ENCODE data around the gene HERPUD1.
"Not testable (repeated sequence)": the region's sequence is repeated elsewhere in the genome, so short reads cannot be mapped to it uniquely, and the experiment has no call there.

HERPUD1 gene

GRCh38 chr16:56988161-56988947, 56.4 kb downstream of the HERPUD1 start:
- H3K36me3 ChIP-seq = no peaks in the 10 kb centered on the region
- intact Hi-C loops (cut with DNase I; ENCODE audit: low total_unique reads) = loop anchor here (5.0 kb wide), 1 partner anchor 56 kb away; the partner anchor contains the start of gene HERPUD1
- H3K4me3 ChIP-seq = peak overlapping the region; percentile 70 to 80
- peak overlapping the region; percentile 90 to 91 for H3K27ac ChIP-seq
- peaks cover 0 to 73% (median 39%) of the 10 kb centered on the region in 4 donors for H3K4me1 ChIP-seq
- no peak for DNase-seq
- TF ChIP-seq CTCF (IDR thresholded peaks at IDR 0.05) = no peak
- no peaks in the 10 kb centered on the region for H3K27me3 ChIP-seq
- H3K9me3 ChIP-seq = no peaks in the 10 kb centered on the region

GRCh38 chr16:56988948-56989945, 57.3 kb downstream of the HERPUD1 start, which contains the start of gene NLRC5:
NLRC5 (plus strand) TSS chr16:56989557; CDS start chr16:57020713, 31,156 bp downstream.
- H3K27ac ChIP-seq = peak within 1 kb of the TSS; percentile 90 to 91
- TF ChIP-seq CTCF (IDR thresholded peaks at IDR 0.05) = no peak
- no peaks in the 10 kb centered on the region for H3K36me3 ChIP-seq
- H3K4me3 ChIP-seq = peak within 1 kb of the TSS; percentile 70 to 80
- intact Hi-C loops (cut with DNase I; ENCODE audit: low total_unique reads) = loop anchor here (5.0 kb wide), 1 partner anchor 57 kb away; the partner anchor contains the start of gene HERPUD1
- H3K9me3 ChIP-seq = no peaks in the 10 kb centered on the region
- peaks cover 0 to 64% (median 36%) of the 10 kb centered on the region in 4 donors for H3K4me1 ChIP-seq
- DNase-seq = peak; percentile 89 to 93
- no peaks in the 10 kb centered on the region for H3K27me3 ChIP-seq

GRCh38 chr16:56989988-56990387, 58.0 kb downstream of the HERPUD1 start:
- Histone ChIP-seq H3K27me3 (no peaks in the 10 kb centered on the region), H3K4me3 (peak overlapping the region; percentile 70 to 80), H3K4me1 (peaks cover 0 to 57% (median 33%) of the 10 kb centered on the region in 4 donors), H3K27ac (peak overlapping the region; percentile 90 to 91), H3K9me3 (no peaks in the 10 kb centered on the region), H3K36me3 (no peaks in the 10 kb centered on the region)
- TF ChIP-seq CTCF (IDR thresholded peaks at IDR 0.05) = no peak
- no peak for DNase-seq
- intact Hi-C loops (cut with DNase I; ENCODE audit: low total_unique reads) = loop anchor here (5.0 kb wide), 1 partner anchor 58 kb away; the partner anchor contains the start of gene HERPUD1

- peak in 1 of 2 donors; percentile 12 for DNase-seq
- Histone ChIP-seq H3K4me3 (peak overlapping the region; percentile 70 to 80), H3K27me3 (no peaks in the 10 kb centered on the region), H3K4me1 (peaks cover 0 to 50% (median 28%) of the 10 kb centered on the region in 4 donors), H3K27ac (peak overlapping the region; percentile 90 to 91), H3K9me3 (no peaks in the 10 kb centered on the region), H3K36me3 (no peaks in the 10 kb centered on the region)
- TF ChIP-seq CTCF (IDR thresholded peaks at IDR 0.05) = no peak
- intact Hi-C loops (cut with DNase I; ENCODE audit: low total_unique reads) = no loop called here
Measured at GRCh38 chr16:56990407-56991286, 58.7 kb downstream of the HERPUD1 start.

GRCh38 chr16:56992431-56992830, 60.5 kb downstream of the HERPUD1 start:
- intact Hi-C loops (cut with DNase I; ENCODE audit: low total_unique reads); H3K27me3 ChIP-seq; H3K4me3 ChIP-seq; H3K36me3 ChIP-seq; H3K27ac ChIP-seq; H3K9me3 ChIP-seq; DNase-seq: not testable (repeated sequence)
- peaks cover 0 to 42% (median 26%) of the 10 kb centered on the region in 4 donors for H3K4me1 ChIP-seq
